Activated T-helper 9 cell treated with anti-CD3 and anti-CD28 coated beads, Interleukin-2, amount 50 U/mL, for 16 hours (primary cell): ENCODE data around the gene NYAP2.

Experiments used
- DNase-seq: peaks from one replicate; pipeline ENCODE4 v3.0.0-alpha.2; 2020; ENCODE audit warnings: low read depth

The NYAP2 gene

GRCh38 chr2:225486236-225486635 lies 86.7 kb downstream of the NYAP2 start:
- no peak for DNase-seq

DNA sequence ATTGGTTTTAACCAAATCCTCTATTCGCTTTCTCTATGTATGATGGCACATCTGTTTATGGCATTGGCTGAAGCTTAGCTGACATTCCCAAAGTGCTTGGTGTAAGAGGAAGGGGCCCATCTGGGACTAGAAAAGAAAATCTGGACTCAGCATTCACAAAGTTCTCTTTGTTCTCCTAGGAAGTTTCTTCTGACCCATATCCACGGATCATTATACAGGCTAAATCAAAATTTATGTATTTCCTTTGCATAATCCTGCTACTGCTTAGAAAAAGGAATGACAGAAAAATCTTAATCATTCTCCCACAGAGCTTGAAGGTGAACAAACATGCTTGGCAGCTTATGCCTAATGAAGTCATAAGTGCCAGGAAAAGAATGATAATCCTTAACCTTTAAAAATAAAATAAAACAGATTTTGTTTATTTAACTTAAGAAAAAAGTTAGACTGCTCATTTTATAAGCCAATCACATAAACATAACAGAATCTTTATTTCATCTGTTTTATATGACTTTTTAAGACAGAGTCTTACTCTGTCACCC lies 88.4 kb downstream of the NYAP2 start:
- no peak for DNase-seq

DNA sequence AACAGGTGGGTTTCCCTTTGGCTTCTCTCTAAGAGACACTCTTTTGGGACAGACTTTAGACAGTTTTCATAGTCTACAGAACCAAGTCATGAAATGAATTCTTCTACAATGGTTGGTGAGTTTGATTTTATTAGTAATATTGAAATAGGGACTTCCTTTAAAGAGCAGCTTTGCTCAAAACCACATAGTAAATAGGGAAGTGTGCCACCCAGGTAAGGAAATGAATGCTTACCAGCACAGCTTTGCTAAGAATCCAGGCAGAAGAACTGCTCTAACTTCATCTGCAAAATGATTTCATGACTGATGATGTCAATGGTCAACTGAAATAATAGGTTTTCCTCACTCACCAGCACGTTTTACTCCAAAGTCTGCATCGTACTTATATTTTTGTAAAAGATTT lies 89.2 kb downstream of the NYAP2 start:
- DNase-seq: no peak

GRCh38 chr2:225493420-225494099 lies 94.0 kb downstream of the NYAP2 start:
- no peak for DNase-seq

DNA sequence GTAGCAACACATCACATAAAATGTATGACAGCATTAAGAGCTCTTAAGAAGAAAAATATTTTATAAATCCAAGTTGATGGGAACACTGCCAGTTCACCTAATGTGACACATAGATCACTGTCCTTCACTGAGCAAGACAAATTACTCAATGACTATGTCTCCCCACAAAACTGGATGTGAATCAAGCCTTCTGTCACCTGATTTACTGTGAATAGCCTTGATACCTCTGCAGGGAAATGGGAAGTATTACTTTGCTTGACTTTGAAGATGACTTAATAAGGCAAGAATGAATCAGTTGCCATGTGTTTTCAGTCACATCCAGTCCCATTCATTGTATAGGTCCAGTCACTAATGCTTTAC lies 94.6 kb downstream of the NYAP2 start:
- DNase-seq: no peak

DNA sequence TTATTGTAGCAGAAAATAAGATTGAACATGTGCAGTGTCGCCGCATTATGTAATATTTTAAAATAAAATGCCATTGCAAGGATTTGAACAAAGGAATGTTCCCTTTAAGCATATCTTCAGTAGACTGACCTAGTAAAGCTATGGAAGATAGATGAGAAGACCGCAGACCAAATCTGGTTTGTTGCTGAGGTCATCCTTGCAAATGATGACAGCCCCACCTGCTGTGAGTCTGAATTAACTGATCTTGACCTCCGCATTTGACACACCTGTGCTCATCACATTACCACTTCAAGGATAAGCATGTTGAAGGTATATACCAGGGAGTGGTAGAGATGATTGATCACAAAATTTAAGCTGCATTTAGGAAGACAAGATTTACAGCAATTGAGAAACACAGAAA lies 96.2 kb downstream of the NYAP2 start:
- DNase-seq: no peak

- DNase-seq: no peak
Observed at GRCh38 chr2:225496568-225496967, 97.1 kb downstream of the NYAP2 start.

- DNase-seq: no peak
Observed at GRCh38 chr2:225497166-225497565, 97.7 kb downstream of the NYAP2 start.

GRCh38 chr2:225501022-225501421 lies 101.5 kb downstream of the NYAP2 start:
- no peak for DNase-seq

- DNase-seq: no peak
Observed at GRCh38 chr2:225502971-225503370, 103.5 kb downstream of the NYAP2 start.

GRCh38 chr2:225510796-225511195 lies 111.3 kb downstream of the NYAP2 start:
- no peak for DNase-seq

DNA sequence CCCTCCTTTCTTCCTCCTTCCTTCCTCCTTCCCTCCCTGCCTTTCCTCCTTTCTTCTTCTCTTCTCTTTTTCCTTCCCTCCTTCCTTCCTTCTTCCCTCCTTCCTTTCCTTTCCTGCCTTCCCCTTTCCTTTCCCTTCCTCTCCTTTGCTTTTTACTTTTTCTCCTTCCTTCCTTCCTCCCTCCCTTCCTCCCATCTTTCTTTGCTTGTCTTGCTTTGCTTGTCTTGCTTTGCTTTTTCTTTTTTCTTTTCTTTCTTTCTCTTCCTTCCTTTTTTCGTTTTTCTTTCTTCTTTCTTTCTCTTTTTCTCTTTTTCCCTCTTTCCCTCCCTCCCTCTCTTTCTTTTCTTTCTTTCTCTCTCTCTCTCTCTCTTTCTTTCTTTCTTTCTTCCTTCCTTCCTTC lies 113.0 kb downstream of the NYAP2 start:
- DNase-seq: no peak

DNA sequence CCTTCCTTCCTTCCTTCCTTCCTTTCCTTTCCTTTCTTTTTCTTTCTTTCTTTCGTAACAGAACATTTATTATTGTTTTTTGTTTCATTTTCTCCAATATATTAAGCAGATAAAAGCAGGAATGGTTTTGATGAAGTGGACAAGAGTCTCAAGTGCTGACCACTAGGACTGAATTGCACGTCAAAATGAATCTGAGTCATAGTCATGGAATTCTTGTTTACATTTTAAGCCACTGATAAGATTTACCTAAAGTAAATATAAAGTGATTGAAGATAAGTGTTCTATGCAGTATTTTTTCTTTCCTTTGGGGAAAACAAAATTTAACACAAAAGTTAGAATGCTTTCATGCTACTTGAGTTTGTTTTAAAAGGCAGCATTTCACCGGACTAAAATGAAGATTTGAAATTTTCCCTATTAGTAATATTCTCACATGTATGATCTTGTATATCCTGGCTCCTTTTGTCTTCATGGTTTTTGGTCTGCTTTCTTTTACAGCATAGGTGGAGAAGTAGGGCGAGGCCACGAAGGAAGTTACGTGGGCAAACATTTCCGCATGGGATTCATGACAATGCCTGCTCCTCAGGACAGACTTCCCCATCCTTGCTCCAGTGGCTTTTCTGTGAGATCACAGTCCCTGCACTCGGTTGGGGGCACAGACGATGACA lies 113.5 kb downstream of the NYAP2 start:
- DNase-seq: no peak

GRCh38 chr2:225515033-225515432 lies 115.5 kb downstream of the NYAP2 start:
- no peak for DNase-seq

DNA sequence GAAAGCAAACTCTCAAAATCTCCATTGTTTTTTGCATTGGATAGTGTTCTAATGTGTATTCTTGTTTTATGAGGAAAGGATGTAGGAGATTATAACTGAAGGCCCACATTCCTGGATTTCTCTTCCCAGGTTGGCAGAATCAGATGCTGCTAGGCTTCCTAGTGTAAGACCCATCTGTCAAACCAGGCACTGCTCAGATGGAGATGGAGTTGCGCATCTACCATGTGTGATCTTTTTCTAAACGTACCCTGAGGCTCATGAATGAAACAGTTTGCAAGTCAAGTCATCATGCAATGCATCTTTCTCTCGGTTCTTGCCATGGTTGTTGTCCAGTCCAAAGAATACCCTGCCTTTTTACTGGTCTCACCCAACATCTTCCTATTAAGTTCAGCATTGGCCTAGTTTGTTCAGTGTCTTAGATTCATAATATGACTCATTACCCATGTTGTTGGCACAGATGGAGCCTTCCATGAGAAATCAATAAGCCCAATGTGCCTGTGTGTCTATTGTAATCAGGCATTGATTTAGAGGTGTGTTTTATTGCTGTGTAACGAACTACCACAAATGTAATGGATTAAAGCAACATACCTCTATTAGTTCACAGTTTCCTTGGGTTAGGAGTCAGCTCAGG lies 127.4 kb downstream of the NYAP2 start:
- DNase-seq: no peak

DNA sequence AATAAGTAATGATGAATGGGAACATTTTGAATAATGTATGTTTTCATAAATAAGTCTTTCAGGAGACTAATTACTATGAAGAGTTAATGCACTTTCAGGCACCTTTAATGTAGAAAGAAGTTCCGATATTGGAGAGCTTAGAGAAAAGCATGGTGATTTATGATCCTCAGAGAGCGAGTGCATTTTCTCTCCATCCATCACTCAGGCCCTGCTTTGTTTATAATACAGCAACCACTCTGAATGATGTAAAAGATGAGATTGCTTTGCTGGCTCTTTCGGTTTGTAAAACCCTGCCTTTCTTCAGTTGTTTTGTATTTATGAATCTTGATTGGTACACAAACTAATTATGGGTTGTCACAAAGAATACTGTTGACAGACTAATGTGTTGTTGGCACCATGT lies 132.0 kb downstream of the NYAP2 start:
- DNase-seq: no peak

DNA sequence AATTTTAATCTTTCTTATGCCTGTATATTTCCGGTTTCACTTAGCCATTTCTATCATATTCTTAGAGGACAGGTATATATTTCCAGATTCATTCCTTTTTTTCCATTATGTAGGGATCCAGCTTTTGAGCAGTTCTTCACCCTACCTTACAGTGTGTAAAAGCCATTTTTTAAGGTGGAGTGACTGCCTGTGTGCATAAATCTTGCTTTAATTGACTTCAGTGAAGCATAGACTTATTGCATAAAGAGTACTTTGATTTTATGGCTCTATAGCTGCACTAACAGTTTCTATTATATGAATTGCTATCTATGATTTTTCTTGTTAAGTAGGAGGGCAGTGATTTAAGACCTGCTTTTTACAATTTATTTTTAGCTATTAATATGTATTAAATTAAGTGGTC lies 132.6 kb downstream of the NYAP2 start:
- no peak for DNase-seq

DNA sequence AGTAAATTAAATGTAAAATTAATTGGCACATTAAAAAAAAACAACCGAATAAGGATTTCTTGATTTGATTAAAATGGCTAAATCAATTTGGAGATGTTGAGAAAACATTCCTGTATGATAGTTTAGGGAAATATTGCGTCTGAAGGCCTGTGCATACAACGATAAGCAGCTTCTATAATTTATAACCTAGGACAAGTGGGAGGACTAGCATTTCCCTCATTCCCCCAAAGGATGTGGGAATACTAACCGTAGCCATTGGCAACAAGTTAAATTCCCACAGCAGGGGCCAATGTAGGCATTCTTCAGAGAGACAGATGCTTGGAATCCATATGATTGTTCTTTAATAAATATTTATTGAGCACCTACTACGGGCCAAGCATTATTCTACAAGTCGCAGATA lies 134.5 kb downstream of the NYAP2 start:
- DNase-seq: no peak

DNA sequence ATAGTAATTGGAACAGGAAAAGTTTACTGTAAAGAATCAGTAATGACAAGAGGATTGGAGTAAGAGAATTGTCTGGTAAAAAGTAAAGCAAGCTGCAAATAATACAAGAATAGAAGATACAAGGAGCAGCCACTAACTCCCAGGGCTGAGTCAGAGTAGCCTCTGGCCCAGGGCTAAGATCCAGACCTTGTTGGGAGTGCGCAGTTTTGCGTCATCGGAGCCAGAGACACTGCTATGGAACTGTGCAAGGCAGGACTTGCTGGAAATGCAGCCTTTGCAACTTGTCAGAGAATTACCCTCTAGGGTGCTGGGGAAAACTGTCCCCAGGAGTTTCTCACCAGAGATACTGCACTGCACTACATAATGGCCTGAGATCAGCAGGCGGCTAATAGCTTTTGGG lies 135.2 kb downstream of the NYAP2 start:
- no peak for DNase-seq

DNA sequence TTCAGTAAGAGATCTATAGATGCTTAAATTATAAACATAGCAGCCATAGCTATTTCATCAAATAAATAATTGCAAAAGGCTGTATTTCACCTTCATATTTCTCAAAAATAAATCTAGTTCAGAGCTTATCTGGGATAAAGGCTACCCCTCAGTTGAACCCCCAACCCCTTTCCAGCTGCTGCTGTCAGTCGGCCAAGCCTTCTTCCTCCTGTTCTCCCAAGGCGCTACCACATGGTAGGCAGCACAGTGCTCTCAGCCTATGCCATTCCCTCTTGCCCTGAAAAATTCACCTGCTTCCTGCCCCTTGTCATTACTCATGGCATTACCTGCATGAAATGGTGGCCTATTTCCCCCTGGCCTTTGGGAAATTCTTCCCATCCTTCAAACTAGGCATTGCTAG lies 136.5 kb downstream of the NYAP2 start:
- DNase-seq: no peak

DNA sequence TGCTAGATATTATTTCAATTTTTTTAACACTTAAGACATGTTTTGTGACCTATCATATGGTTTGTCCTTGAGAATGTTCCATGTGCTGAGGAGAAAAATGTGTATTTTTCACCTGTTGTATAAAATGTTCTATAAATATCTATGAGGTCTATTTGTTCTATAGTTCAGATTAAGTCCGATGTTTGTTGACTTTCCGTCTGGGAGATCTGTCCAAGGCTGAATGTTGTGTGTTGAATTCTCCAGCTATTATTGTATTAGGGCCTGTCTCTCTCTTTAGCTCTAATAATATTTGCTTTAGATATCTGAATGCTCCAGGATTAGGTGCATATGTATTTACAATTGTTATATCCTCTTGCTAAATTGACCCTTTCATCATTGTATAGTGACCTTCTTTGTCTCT lies 144.1 kb downstream of the NYAP2 start:
- DNase-seq: no peak

DNA sequence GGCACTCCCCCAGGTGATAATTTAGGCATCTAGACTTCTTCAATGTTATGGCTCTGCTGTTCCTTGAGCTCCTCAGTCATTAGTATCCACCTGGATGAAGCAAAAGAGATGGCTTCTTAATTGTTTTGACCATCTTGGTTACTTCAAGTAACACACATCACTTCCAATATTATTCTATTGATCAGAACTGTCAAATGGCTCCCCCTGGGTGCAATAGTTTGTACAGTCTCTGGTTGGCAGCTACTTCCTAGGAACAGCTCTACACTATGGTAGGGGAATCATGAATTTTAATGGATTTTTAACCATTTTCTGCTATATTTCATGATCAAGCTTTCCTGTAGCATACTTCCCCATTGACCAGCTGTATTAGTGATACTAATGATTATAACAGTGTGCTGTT lies 157.0 kb downstream of the NYAP2 start:
- no peak for DNase-seq

DNA sequence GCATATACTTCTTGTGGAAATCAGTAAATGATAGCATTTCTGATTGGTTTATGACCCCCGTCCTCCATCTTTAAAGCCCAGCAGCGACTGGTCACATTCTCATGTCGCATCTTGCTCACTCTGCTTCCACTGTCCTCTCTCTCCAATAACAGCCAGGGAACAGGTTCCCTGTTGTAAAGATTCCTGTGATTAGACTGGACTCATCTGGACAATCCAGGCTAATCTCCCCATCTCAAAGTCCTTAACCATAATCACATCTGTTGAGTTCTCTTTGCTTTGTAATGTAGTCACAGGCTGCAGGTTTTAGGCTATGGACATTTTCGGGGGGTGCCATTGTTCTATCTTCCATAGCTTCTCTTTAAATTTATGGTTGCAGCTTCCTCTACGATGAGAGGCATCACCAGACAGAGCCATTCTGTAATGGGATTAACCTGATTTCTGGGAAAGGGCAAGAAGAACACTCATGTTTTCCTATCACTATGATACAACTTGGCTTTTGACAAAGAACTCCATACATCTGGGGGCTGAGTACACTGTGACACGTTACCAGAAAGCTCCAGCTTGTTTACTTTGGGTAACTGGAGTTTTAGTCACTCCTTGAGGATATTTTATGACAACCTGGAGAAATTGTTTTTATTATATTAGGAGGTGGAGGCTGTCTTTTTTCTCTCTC lies 159.0 kb downstream of the NYAP2 start:
- no peak for DNase-seq
